ENCODE data around the gene ZNF677. TPM values are rescaled to one million over a fixed set of nuclear protein-coding genes. Genes with fewer than 3 reads are reported as not detected.
"Not testable (repeated sequence)": the region's sequence is repeated elsewhere in the genome, so short reads cannot be mapped to it uniquely, and the experiment has no call there.

ZNF677 gene
- total RNA-seq (10 to 100 TPM; 38.5 to 39.1 TPM), polyA plus RNA-seq (10 to 100 TPM; 18.1 to 31.2 (median 28.4) TPM), total RNA-seq (6.0 to 16.7 (median 12.2) reads per million in 6 experiments)

DNA sequence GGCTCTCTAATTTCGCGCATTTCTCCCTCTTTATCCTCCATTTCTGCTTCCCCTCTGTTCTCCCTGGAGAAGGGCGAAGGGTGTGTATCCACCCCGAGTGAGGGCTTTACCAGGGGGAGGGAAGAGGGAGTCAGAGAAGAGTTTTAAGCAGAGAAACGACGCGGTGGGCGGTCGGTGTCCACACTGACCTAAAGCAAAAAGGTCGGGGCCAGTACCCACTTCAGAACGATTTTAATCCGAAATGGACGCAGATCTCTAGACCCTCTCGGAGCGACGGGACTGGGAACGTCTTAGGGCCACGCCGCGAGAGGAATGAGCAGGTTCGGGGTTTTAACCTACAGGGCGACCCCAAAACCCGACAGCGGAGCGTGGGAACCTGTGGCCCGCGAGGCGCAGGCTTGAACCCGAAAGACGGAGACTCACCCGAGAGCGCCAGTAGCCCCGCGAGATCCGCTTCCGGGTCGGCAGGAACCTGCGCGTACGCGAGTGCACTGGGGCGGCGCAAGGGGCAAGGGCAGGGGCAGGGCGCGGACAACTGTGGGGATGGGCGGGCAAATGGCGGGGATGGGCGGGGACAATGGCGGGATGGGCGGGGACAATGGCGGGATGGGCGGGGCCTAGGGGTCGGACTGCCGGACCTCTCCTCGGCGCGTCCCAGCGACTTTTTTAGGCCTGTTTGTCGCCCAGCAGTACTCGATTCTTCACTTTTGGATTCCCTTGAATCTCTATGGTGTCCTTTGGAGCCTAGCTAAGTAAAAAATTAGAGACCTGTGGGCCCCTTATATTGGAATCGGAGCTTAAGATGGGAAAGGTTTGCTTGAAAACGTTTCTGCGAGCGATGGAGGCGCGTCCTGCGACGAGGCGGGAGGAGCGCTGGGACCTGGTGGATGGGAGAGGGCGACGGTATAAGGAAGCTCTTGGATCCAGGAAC, at the start of gene ZNF677:
TSS of gene ZNF677 (minus strand) at position 463 of the 931 bp plus-strand sequence. CDS start 3,323 bp downstream, outside the sequence.
- peak within 1 kb of the TSS; percentile 78 to 94 (median 90) for H3K4me3 Mint-ChIP-seq
- H3K36me3 Mint-ChIP-seq: peaks cover 29 to 56% (median 54%) of the 10 kb centered on the region in 3 donors
- ATAC-seq (peak; percentile 98 to 100), DNase-seq (peak; percentile 61 to 93 (median 84))
- peaks cover 6 to 15% (median 10%) of the 10 kb centered on the region in 4 donors for H3K4me1 Mint-ChIP-seq
- H3K27me3 Mint-ChIP-seq: peaks cover 3 to 18% (median 9%) of the 10 kb centered on the region in 5 donors
- peaks cover 14 to 90% (median 59%) of the 10 kb centered on the region in 9 donors for H3K9me3 Mint-ChIP-seq
- H3K27ac Mint-ChIP-seq: peak within 1 kb of the TSS; percentile 9 to 91 (median 86)
- POLR2A ChIA-PET: interaction anchor here (0.9 to 1.4 kb wide), 2 partner anchors 78 to 140 kb away, joined by 4 read pairs; partner anchors contain the start of genes ZNF765 and ZNF845

GRCh38 chr19:53301341-53301740, 46.7 kb upstream of the ZNF677 start:
- peaks cover 8 to 74% (median 34%) of the 10 kb centered on the region in 9 donors for H3K9me3 Mint-ChIP-seq
- ATAC-seq, H3K27ac Mint-ChIP-seq, POLR2A ChIA-PET, DNase-seq, H3K4me1 Mint-ChIP-seq, H3K4me3 Mint-ChIP-seq: not testable (repeated sequence)
- peaks cover 6 to 39% (median 14%) of the 10 kb centered on the region in 3 donors for H3K36me3 Mint-ChIP-seq
- H3K27me3 Mint-ChIP-seq: peaks cover 4 to 39% (median 10%) of the 10 kb centered on the region in 5 donors

- Mint-ChIP-seq H3K4me1 (no peaks in the 10 kb centered on the region), H3K4me3 (no peak overlapping the region), H3K27ac (no peak overlapping the region), H3K36me3 (peaks cover 0 to 52% (median 13%) of the 10 kb centered on the region in 3 donors), H3K27me3 (no peaks in the 10 kb centered on the region), H3K9me3 (peaks cover 20 to 90% (median 53%) of the 10 kb centered on the region in 9 donors)
- ATAC-seq (no peak), DNase-seq (no peak)
- POLR2A ChIA-PET: no interaction called here
These were observed 40.2 kb upstream of the ZNF677 start for GRCh38 chr19:53294786-53295441.

DNA sequence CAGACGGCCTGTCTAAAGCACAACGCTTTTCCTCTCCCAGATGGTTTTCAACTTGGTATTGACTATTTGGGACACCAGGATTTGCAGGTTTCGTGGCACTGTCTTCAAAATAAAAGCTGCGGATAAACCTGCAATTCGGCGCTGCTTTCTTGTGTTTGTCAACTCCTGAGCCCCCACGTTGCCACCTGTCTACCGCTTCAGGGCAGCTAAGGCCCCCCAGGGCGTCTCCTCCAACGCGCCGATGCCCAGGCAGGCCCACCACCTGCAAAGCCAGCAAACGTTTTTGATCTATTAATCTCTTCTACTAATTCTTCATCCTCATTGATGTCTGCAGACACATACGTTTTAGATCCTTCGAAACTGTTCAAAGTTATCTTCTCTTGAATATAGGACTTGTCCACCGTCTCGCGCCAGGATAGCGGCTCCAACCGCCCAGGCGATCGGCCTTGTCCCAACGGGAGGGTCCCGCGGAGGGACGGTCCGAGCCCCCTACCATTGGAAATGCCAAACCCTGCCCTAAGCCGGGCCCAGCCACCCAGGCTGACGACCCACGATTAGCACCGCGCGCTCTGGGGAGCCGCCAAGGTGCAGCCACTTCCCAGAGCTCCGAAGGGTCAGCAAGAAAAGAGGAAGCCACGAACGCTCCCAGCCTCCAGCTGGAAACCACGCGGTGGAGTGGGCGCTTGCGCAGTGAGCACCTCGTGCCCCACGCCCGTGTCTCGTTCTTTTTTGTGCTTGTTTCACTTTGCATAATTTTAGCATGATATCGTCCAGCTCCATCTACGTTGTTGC, 36.3 kb upstream of the ZNF677 start:
- Mint-ChIP-seq H3K36me3 (peaks cover 0 to 64% (median 14%) of the 10 kb centered on the region in 3 donors), H3K27ac (no peak overlapping the region), H3K4me3 (no peak overlapping the region), H3K9me3 (peaks cover 20 to 92% (median 54%) of the 10 kb centered on the region in 9 donors), H3K4me1 (no peaks in the 10 kb centered on the region), H3K27me3 (no peaks in the 10 kb centered on the region)
- ATAC-seq: no peak
- POLR2A ChIA-PET: no interaction called here
- no peak for DNase-seq

DNA sequence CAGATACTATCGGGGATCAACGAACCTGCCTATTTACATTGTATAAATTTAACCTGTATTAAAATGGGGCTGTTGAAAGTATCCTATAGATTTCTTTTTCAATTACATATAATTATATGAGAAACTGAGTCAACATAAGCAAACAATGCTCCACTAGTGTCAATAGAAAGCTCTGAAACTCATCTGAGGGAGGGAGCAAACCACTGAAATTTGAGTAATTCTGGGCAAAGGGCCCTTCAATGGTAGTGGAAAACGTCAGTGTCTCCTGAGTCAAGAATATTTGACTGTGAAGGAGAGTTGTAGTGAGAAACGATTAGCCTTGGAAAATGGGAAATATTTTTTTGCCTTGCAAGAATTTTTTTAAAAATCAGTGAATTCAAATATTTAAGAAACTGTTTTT, 30.4 kb upstream of the ZNF677 start:
- POLR2A ChIA-PET: no interaction called here
- DNase-seq (no peak), ATAC-seq (no peak)
- peaks cover 0 to 33% (median 14%) of the 10 kb centered on the region in 3 donors for H3K36me3 Mint-ChIP-seq
- H3K4me3 Mint-ChIP-seq: no peak overlapping the region
- no peak overlapping the region for H3K27ac Mint-ChIP-seq
- H3K9me3 Mint-ChIP-seq: peaks cover 0 to 72% (median 31%) of the 10 kb centered on the region in 9 donors
- no peaks in the 10 kb centered on the region for H3K4me1 Mint-ChIP-seq
- peaks cover 0 to 5% (median 0%) of the 10 kb centered on the region in 5 donors for H3K27me3 Mint-ChIP-seq

GRCh38 chr19:53281947-53282346, 27.3 kb upstream of the ZNF677 start:
- ATAC-seq, POLR2A ChIA-PET, H3K27me3 Mint-ChIP-seq, H3K4me3 Mint-ChIP-seq, H3K27ac Mint-ChIP-seq, H3K4me1 Mint-ChIP-seq: not testable (repeated sequence)
- peaks cover 7 to 74% (median 31%) of the 10 kb centered on the region in 9 donors for H3K9me3 Mint-ChIP-seq
- H3K36me3 Mint-ChIP-seq: peaks cover 0 to 30% (median 4%) of the 10 kb centered on the region in 3 donors
- peak in 2 of 10 donors; percentile 2 to 9 for DNase-seq

DNA sequence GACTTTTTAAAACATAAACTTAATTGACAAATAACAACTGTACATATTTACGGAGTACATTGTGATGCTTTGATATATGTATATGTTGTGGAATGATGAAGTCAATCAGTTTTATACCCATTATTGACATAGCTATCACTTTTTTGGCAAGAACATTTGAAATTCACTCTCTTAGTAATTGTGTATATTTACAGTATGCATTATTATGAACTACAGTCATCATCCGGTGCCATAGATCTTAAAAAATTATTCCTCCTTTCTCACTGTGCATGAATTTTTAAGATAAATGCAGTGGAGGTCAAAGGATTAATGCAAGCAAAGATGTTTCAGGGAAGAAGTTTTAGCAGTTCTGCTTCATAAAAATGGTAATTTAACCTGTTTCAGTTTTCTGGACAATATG, 20.8 kb upstream of the ZNF677 start:
- POLR2A ChIA-PET: no interaction called here
- no peak for DNase-seq
- Mint-ChIP-seq H3K4me3 (no peak overlapping the region), H3K4me1 (no peaks in the 10 kb centered on the region), H3K27ac (no peak overlapping the region), H3K36me3 (peaks cover 6 to 56% (median 10%) of the 10 kb centered on the region in 3 donors), H3K27me3 (peaks cover 1 to 23% (median 5%) of the 10 kb centered on the region in 5 donors), H3K9me3 (peaks cover 18 to 85% (median 52%) of the 10 kb centered on the region in 9 donors)
- no peak for ATAC-seq

- peak overlapping the region in 1 of 10 donors; percentile 68 for H3K27ac Mint-ChIP-seq
- peaks cover 1 to 18% (median 2%) of the 10 kb centered on the region in 5 donors for H3K27me3 Mint-ChIP-seq
- peaks cover 6 to 51% (median 7%) of the 10 kb centered on the region in 3 donors for H3K36me3 Mint-ChIP-seq
- H3K9me3 Mint-ChIP-seq: peaks cover 24 to 77% (median 48%) of the 10 kb centered on the region in 9 donors
- H3K4me3 Mint-ChIP-seq: no peak overlapping the region
- ATAC-seq (no peak), DNase-seq (no peak)
- POLR2A ChIA-PET: no interaction called here
- no peaks in the 10 kb centered on the region for H3K4me1 Mint-ChIP-seq
These were observed 17.4 kb upstream of the ZNF677 start for GRCh38 chr19:53272044-53272443.

DNA sequence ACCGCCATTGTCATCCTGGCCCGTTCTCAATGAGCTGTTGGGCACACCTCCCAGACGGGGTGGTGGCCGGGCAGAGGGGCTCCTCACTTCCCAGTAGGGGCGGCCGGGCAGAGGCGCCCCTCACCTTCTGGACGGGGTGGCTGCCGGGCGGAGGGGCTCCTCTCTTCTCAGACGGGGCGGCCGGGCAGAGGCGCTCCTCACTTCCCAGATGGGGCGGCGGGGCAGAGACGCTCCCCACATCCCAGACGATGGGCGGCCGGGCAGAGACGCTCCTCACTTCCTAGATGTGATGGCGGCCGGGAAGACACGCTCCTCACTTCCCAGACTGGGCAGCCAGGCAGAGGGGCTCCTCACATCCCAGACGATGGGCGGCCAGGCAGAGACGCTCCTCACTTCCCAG, 15.2 kb upstream of the ZNF677 start:
- Mint-ChIP-seq H3K27me3 (peaks cover 1 to 29% (median 5%) of the 10 kb centered on the region in 5 donors), H3K9me3 (peaks cover 28 to 79% (median 53%) of the 10 kb centered on the region in 9 donors), H3K36me3 (peaks cover 9 to 53% (median 11%) of the 10 kb centered on the region in 3 donors)
- H3K4me1 Mint-ChIP-seq, POLR2A ChIA-PET, DNase-seq, H3K4me3 Mint-ChIP-seq, H3K27ac Mint-ChIP-seq, ATAC-seq: not testable (repeated sequence)

- POLR2A ChIA-PET: not testable (repeated sequence)
- peaks cover 35 to 84% (median 56%) of the 10 kb centered on the region in 9 donors for H3K9me3 Mint-ChIP-seq
These were observed 12.9 kb upstream of the ZNF677 start, which contains the start of gene VN1R4 for GRCh38 chr19:53267623-53268022. Gene VN1R4, minus strand, starts transcription at chr19:53267723. Its CDS starts 58 bp downstream, at chr19:53267665.

DNA sequence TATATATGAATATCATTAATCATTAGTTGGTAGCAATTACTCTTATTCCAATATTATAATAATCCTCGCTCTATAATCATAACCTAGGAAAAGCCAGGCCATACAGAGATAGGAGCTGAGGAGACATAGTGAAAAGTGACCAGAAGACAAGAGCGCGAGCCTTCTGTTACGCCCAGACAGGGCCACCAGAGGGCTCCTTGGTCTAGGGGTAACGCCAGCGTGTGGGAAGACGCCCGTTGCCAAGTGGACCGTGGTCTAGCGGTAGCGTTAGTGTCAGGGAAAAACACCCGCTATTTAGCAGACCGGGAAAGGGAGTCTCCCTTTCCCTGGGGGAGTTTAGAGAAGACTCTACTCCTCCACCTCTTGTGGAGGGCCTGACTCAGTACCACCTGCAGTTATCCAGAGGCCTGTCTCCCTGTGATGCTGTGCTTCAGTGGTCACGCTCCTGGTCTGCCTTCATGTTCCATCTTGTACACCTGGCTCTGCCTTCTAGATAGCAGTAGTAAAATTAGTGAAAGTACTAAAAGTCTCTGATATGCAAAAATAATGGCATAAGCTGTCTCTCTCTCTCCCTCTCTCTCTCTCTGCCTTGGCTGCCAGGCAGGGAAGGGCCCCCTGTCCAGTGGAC, 3.2 kb upstream of the ZNF677 start, which contains the start of gene VN1R2:
TSS of gene VN1R2 (plus strand) at position 578 of the 628 bp plus-strand sequence. CDS start 84 bp downstream, outside the sequence.
- H3K27ac Mint-ChIP-seq, H3K4me3 Mint-ChIP-seq, DNase-seq, ATAC-seq, POLR2A ChIA-PET: not testable (repeated sequence)
- Mint-ChIP-seq H3K4me1 (peaks cover 6 to 15% (median 10%) of the 10 kb centered on the region in 4 donors), H3K27me3 (peaks cover 8 to 18% (median 13%) of the 10 kb centered on the region in 5 donors), H3K36me3 (peaks cover 0 to 34% (median 28%) of the 10 kb centered on the region in 3 donors), H3K9me3 (peaks cover 7 to 86% (median 46%) of the 10 kb centered on the region in 9 donors)

More at GRCh38 chr19:53267623-53268022, 12.9 kb upstream of the ZNF677 start, which contains the start of gene VN1R4:
- not testable (repeated sequence) for ATAC-seq, H3K4me1 Mint-ChIP-seq, H3K4me3 Mint-ChIP-seq, DNase-seq, H3K27ac Mint-ChIP-seq
- peaks cover 1 to 27% (median 6%) of the 10 kb centered on the region in 5 donors for H3K27me3 Mint-ChIP-seq
- peaks cover 6 to 56% (median 15%) of the 10 kb centered on the region in 3 donors for H3K36me3 Mint-ChIP-seq

All from naive thymus-derived CD8-positive, alpha-beta T cell (primary cell).